ENCODE measurements around the gene ZNF496. TPM values are rescaled to one million over a fixed set of nuclear protein-coding genes. Genes with fewer than 3 reads are reported as not detected.

Gene ZNF496
- polyA plus RNA-seq, 1 donor, result 18.0 TPM

Other genes starting within 250 kb of the ZNF496 start
- gene ZNF669, start 227.5 kb downstream of the ZNF496 start, polyA plus RNA-seq, result 5.6 TPM
- 13.5 TPM for gene ZNF124, start 159.8 kb downstream of the ZNF496 start, polyA plus RNA-seq
- gene VN1R5, start 75.8 kb downstream of the ZNF496 start, polyA plus RNA-seq, result not detected
- gene NLRP3, start 84.3 kb upstream of the ZNF496 start, polyA plus RNA-seq, result 0.78 TPM
- gene OR2B11, start 126.2 kb upstream of the ZNF496 start, polyA plus RNA-seq, result not detected
- 0.10 TPM for gene OR2C3, start 204.6 kb upstream of the ZNF496 start, polyA plus RNA-seq
- 0.07 TPM for gene GCSAML, start 217.3 kb upstream of the ZNF496 start, polyA plus RNA-seq